H1 (cell line): ENCODE measurements around the gene TMEM92. TPM values are rescaled to one million over a fixed set of nuclear protein-coding genes. Genes with fewer than 3 reads are reported as not detected.

Experiments used
- CTCF ChIA-PET: fragments of 300-600 bp; sonication (Branson Sonifier 250); formaldehyde crosslinking; loops from one replicate; lab custom pipeline; 2021; ENCODE audit not compliant: partially characterized antibody; lab: Charles Lee
- POLR2A ChIA-PET: fragments of 300-600 bp; sonication (Branson Sonifier 250); formaldehyde crosslinking; loops from one replicate; lab custom pipeline; 2021; ENCODE audit warnings: inconsistent platforms; ENCODE audit not compliant: partially characterized antibody; lab: Charles Lee
- DNase-seq, 2 experiments: peaks; one replicate each; pipeline versions ENCODE4 v3.0.0 to v3.0.0-alpha.2; 2010 to 2022; ENCODE audit warnings: low spot score in 2 of 2, low read depth in 1 of 2, mixed read lengths in 1 of 2
- FAIRE-seq: peaks from 2 replicates; lab custom pipeline; 2011; peaks lifted over from hg19 to GRCh38; lab: Jason Lieb, UNC
- H2AFZ ChIP-seq: 2 replicates; pipeline ENCODE4 v1.8.1; 2012; ENCODE audit warnings: low read length, inconsistent platforms
- H2AK5ac ChIP-seq: 2 replicates; pipeline ENCODE4 v1.6.1; 2013; ENCODE audit warnings: low read depth, low read length
- H2BK120ac ChIP-seq: replicated peaks from 2 replicates; pipeline ENCODE3; 2013; ENCODE audit warnings: low read depth, low read length, inconsistent platforms
- H2BK12ac ChIP-seq: 2 replicates; pipeline ENCODE4 v1.6.1; 2013; ENCODE audit warnings: low read depth, low read length
- H2BK15ac ChIP-seq: 2 replicates; pipeline ENCODE4 v1.6.1; 2013; ENCODE audit warnings: low read length
- H2BK20ac ChIP-seq: 2 replicates; pipeline ENCODE4 v1.6.1; 2013; ENCODE audit warnings: low read length
- H2BK5ac ChIP-seq: 2 replicates; pipeline ENCODE4 v1.6.1; 2013; ENCODE audit warnings: low read depth, low read length
- H3K14ac ChIP-seq: 2 replicates; pipeline ENCODE4 v1.6.1; 2013; ENCODE audit warnings: inconsistent platforms; ENCODE audit not compliant: insufficient read length
- H3K18ac ChIP-seq: 2 replicates; pipeline ENCODE4 v1.6.1; 2013; ENCODE audit warnings: low read length; ENCODE audit errors: extremely low read depth
- H3K23ac ChIP-seq: 2 replicates; pipeline ENCODE4 v1.6.1; 2013; ENCODE audit warnings: inconsistent platforms; ENCODE audit not compliant: insufficient read length
- H3K23me2 ChIP-seq: 2 replicates; pipeline ENCODE4 v1.6.1; 2013; ENCODE audit warnings: low read depth, low read length
- H3K27ac ChIP-seq: 2 replicates; pipeline ENCODE4 v1.6.1; 2011; ENCODE audit warnings: low read depth, low read length, inconsistent platforms
- H3K27me3 ChIP-seq, 4 experiments: replicated peaks in 1 of 4; 1 replicate in 1 of 4; 2 replicates in 3 of 4; pipeline versions ENCODE4 v1.6.1 to v1.8.1; 2011 to 2013; ENCODE audit warnings: low read length in 3 of 4, mild to moderate bottlenecking in 3 of 4, inconsistent platforms in 2 of 4, mixed read lengths in 2 of 4, moderate library complexity in 1 of 4; ENCODE audit not compliant: control insufficient read depth in 3 of 4, insufficient read depth in 3 of 4; ENCODE audit errors: extremely low read depth in 1 of 4
- H3K36me3 ChIP-seq, 4 experiments: 2 replicates each; pipeline versions ENCODE4 v1.6.1 to v1.8.1; 2011 to 2013; ENCODE audit warnings: mild to moderate bottlenecking in 4 of 4, low read length in 3 of 4, moderate library complexity in 2 of 4, control low read depth in 1 of 4, inconsistent platforms in 1 of 4; ENCODE audit not compliant: insufficient read depth in 4 of 4, control insufficient read depth in 2 of 4
- H3K4ac ChIP-seq: replicated peaks from 2 replicates; pipeline ENCODE3; 2013; ENCODE audit warnings: low read length, low read depth, mixed read lengths, inconsistent platforms; ENCODE audit not compliant: insufficient read length
- H3K4me1 ChIP-seq, 4 experiments: replicated peaks in 1 of 4; 1 replicate in 1 of 4; 2 replicates in 3 of 4; pipeline versions ENCODE4 v1.6.1 to v1.8.1; 2011 to 2013; ENCODE audit warnings: low read length in 3 of 4, inconsistent platforms in 2 of 4, mixed read lengths in 1 of 4; ENCODE audit not compliant: insufficient read depth in 4 of 4, control insufficient read depth in 3 of 4
- H3K4me2 ChIP-seq, 2 experiments: 2 replicates each; pipeline versions ENCODE4 v1.6.1 to v1.8.1; 2011 to 2013; ENCODE audit warnings: low read depth in 2 of 2, low read length in 2 of 2, control low read depth in 1 of 2, inconsistent platforms in 1 of 2, mild to moderate bottlenecking in 1 of 2; ENCODE audit not compliant: insufficient read depth in 1 of 2
- H3K4me3 ChIP-seq, 4 experiments: fragments of 200-600, 300-600 bp in 1 of 4; sonication (generic), shearing (Covaris generic), sonication (Bioruptor Twin) in 1 of 4; 2 replicates each; pipeline versions ENCODE4 v1.5.1 to v1.8.1; 2011 to 2016; ENCODE audit warnings: low read length in 4 of 4, low read depth in 3 of 4, control low read depth in 2 of 4, inconsistent platforms in 2 of 4, mild to moderate bottlenecking in 2 of 4, mixed read lengths in 1 of 4, moderate library complexity in 1 of 4; ENCODE audit not compliant: insufficient read depth in 2 of 4; ENCODE audit errors: extremely low read depth in 1 of 4
- H3K56ac ChIP-seq: replicated peaks from 2 replicates; pipeline ENCODE3; 2013; ENCODE audit warnings: low read depth, mild to moderate bottlenecking, mixed read lengths, low read length, inconsistent platforms; ENCODE audit not compliant: insufficient read length
- H3K79me1 ChIP-seq: 2 replicates; pipeline ENCODE4 v1.6.1; 2013; ENCODE audit warnings: low read depth, low read length, control low read depth
- H3K79me2 ChIP-seq, 2 experiments: 2 replicates each; pipeline versions ENCODE4 v1.6.1 to v1.8.1; 2012 to 2013; ENCODE audit warnings: low read length in 2 of 2, mild to moderate bottlenecking in 2 of 2, inconsistent platforms in 1 of 2; ENCODE audit not compliant: insufficient read depth in 2 of 2, control insufficient read depth in 1 of 2
- H3K9ac ChIP-seq, 4 experiments: replicated peaks in 1 of 4; 1 replicate in 1 of 4; 2 replicates in 3 of 4; pipeline versions ENCODE4 v1.6.1 to v1.8.1; 2011 to 2013; ENCODE audit warnings: low read depth in 3 of 4, low read length in 3 of 4, control low read depth in 2 of 4, mild to moderate bottlenecking in 2 of 4, moderate library complexity in 2 of 4, inconsistent platforms in 1 of 4; ENCODE audit errors: extremely low read depth in 1 of 4
- H3K9me3 ChIP-seq, 2 experiments: 2 replicates each; pipeline versions ENCODE4 v1.6.1 to v1.8.1; 2012 to 2013; ENCODE audit warnings: mild to moderate bottlenecking in 2 of 2, moderate library complexity in 2 of 2, control low read depth in 1 of 2, inconsistent platforms in 1 of 2, low read depth in 1 of 2, low read length in 1 of 2, mixed read lengths in 1 of 2; ENCODE audit not compliant: insufficient read depth in 2 of 2
- H4K20me1 ChIP-seq, 2 experiments: replicated peaks in 1 of 2; 2 replicates each; pipeline versions ENCODE3 to v1.8.1; 2011 to 2013; ENCODE audit warnings: inconsistent platforms in 2 of 2, low read length in 2 of 2, mild to moderate bottlenecking in 1 of 2; ENCODE audit not compliant: insufficient read depth in 2 of 2, control insufficient read depth in 1 of 2
- H4K5ac ChIP-seq: 2 replicates; pipeline ENCODE4 v1.6.1; 2013; ENCODE audit warnings: low read length, low read depth, mixed read lengths, inconsistent platforms; ENCODE audit not compliant: insufficient read length
- H4K8ac ChIP-seq: 2 replicates; pipeline ENCODE4 v1.8.0; 2013; ENCODE audit warnings: mild to moderate bottlenecking, moderate library complexity, low read length, inconsistent platforms; ENCODE audit not compliant: insufficient read depth; ENCODE audit errors: extremely low read depth
- H4K91ac ChIP-seq: replicated peaks from 2 replicates; pipeline ENCODE3; 2013; ENCODE audit warnings: low read length, mixed read lengths, inconsistent platforms; ENCODE audit not compliant: insufficient read length
- NRF1 ChIP-seq: IDR thresholded peaks from 2 replicates; pipeline ENCODE4 v1.6.1; 2011; ENCODE audit warnings: mild to moderate bottlenecking, low read depth, low read length, improper control_type of control experiment
- RFX5 ChIP-seq: IDR thresholded peaks from 2 replicates; pipeline ENCODE4 v1.6.1; 2011; ENCODE audit warnings: low read depth, low read length, improper control_type of control experiment, borderline replicate concordance
- SUZ12 ChIP-seq: fragments of 200-600 bp; sonication (generic); IDR thresholded peaks from 2 replicates; pipeline ENCODE4 v1.6.1; 2012; ENCODE audit warnings: mild to moderate bottlenecking, inconsistent platforms, low read length, moderate library complexity, mixed read lengths
- TAF7 ChIP-seq: optimal IDR thresholded peaks from 2 replicates; pipeline ENCODE3; 2011; ENCODE audit warnings: low read depth, mild to moderate bottlenecking, inconsistent platforms, low read length, moderate library complexity, borderline replicate concordance
- WGBS, 2 experiments: shearing (Covaris generic) in 1 of 2; methylation state at CpG; one replicate each; pipeline versions ENCODE4 v1.1.6 to v1.1.7; 2013 to 2015; ENCODE audit warnings: low lambda C conversion rate in 2 of 2, mixed read lengths in 2 of 2, inconsistent platforms in 1 of 2, low coverage in 1 of 2, missing lambda C conversion rate in 1 of 2; ENCODE audit not compliant: insufficient replicate concordance in 2 of 2, insufficient coverage in 1 of 2, insufficient read length in 1 of 2; ENCODE audit errors: extremely low coverage in 1 of 2, missing lambda C conversion rate in 1 of 2; 5-methylcytosine and 5-hydroxymethylcytosine counted together
- polyA plus RNA-seq, 7 experiments: library from polyadenylated mRNA; depleted of rRNA in 3 of 7; stranded (reverse) in 5 of 7; unstranded in 2 of 7; fragments of >200 nt in 5 of 7; fragments of 200-250 nt in 2 of 7; gene quantifications; 1 replicate in 5 of 7; 2 replicates in 1 of 7; 4 replicates in 1 of 7; pipeline versions ENCODE4 v1.2.1 to v1.2.3, GENCODE V29; 2011 to 2013; ENCODE audit warnings: missing spikeins in 2 of 7, mixed read lengths in 2 of 7
- total RNA-seq: library from RNA; stranded (reverse); fragmentation: NEBNext Ultra II Directional; extraction: Animal tissue kit (Norgen Biotek cat#: 25700); gene quantifications from 2 replicates; pipeline ENCODE4 v1.2.1, GENCODE V29; 2021

Gene TMEM92
- total and polyA plus RNA-seq, 2 of the 8 experiments (the other 6 are each of a cell fraction or from before 2014, with no cell fraction given), result 11.9 to 24.8 TPM

DNA sequence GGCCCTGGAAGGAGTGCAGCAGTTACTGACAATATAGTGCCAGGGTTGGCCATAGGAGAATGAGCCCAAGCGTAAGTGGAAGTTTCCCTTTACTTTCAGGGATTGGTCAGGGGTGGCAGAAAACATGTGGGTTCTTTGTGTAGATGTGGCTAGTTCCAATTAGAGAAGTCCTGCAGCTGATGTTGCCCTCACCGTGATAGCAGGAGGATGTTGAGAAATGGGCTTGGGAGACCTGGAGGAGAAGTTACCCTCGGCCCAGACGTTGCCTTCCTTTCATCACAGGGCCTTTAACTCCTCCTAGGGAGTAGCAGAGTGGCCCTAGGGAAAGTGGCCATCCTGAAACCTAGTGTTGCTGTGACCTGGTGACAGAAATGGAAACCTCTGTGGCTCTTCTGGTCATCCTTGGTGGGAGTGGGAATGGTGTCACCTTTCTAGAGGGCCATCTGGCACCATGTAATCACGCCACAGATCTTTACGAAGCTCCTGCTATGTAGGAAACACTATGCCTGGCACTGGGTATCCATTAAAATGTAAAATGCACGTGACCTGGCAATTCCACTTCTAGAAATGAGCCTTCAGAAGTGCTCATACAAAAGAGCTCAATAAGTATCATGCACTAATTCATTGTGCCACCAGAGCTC is 6.7 kb downstream of the TMEM92 start:
- Histone ChIP-seq H3K27me3 (no peaks in the 10 kb centered on the region), H4K5ac (no peak overlapping the region), H3K79me2 (no peaks in the 10 kb centered on the region), H3K79me1 (no peaks in the 10 kb centered on the region), H2AFZ (no peak overlapping the region), H3K4me3 (no peak overlapping the region), H3K9ac (no peak overlapping the region), H3K4me2 (no peak overlapping the region), H3K23me2 (no peaks in the 10 kb centered on the region), H3K14ac (no peak overlapping the region), H4K91ac (no peak overlapping the region), H2BK120ac (no peak overlapping the region), H2BK15ac (no peak overlapping the region), H3K4me1 (peaks cover 3 to 25% (median 17%) of the 10 kb centered on the region in 4 experiments; a peak in 6 of 7 replicates), H3K23ac (no peak overlapping the region), H2BK12ac (no peak overlapping the region), H3K27ac (no peak overlapping the region), H3K9me3 (peaks cover 0 to 7% of the 10 kb centered on the region in 2 experiments; a peak in 2 of 4 replicates), H2BK5ac (no peak overlapping the region; the same call in 1 of the 2 replicates), H3K36me3 (peaks cover 0 to 6% (median 0%) of the 10 kb centered on the region in 4 experiments; a peak in 2 of 8 replicates), H4K8ac (no peak overlapping the region), H3K18ac (no peak overlapping the region), H3K4ac (no peak overlapping the region), H4K20me1 (no peaks in the 10 kb centered on the region), H2BK20ac (no peak overlapping the region), H2AK5ac (no peak overlapping the region), H3K56ac (no peak overlapping the region)
- no peak for FAIRE-seq
- 88% methylated on average over 7 of the region's 7 CpGs; no CpG with 5 or more reads in 1 of the 2 experiments for WGBS, 2 experiments
- CTCF ChIA-PET, result interaction anchor here (0.6 to 41.5 kb wide), 8 partner anchors 9 to 111 kb away, joined by 3 to 1349 read pairs (median 4); partner anchors contain the start of gene COL1A1
- DNase-seq, result no peak
- POLR2A ChIA-PET, result no interaction called here
- TF ChIP-seq RFX5 (no peak), SUZ12 (no peak), NRF1 (no peak), TAF7 (no peak)
